Left ventricle myocardium inferior (tissue), 1 donor: ENCODE data around the gene MED12L. TPM values are rescaled to one million over a fixed set of nuclear protein-coding genes. Genes with fewer than 3 reads are reported as not detected.

Source experiments
- DNase-seq: peaks from one replicate; pipeline ENCODE4 v3.0.0-alpha.2; 2020
- H3K27ac ChIP-seq: fragments of 200-600 bp; replicated peaks from 2 replicates; pipeline ENCODE4 v1.8.0; 2021
- H3K27me3 ChIP-seq: fragments of 200-600 bp; 2 replicates; pipeline ENCODE4 v1.8.0; 2021; ENCODE audit warnings: low read depth
- H3K36me3 ChIP-seq: fragments of 200-600 bp; 2 replicates; pipeline ENCODE4 v1.8.0; 2021
- H3K4me1 ChIP-seq: fragments of 200-600 bp; 2 replicates; pipeline ENCODE4 v1.8.0; 2021
- H3K4me3 ChIP-seq: fragments of 200-600 bp; 2 replicates; pipeline ENCODE4 v1.8.0; 2021; ENCODE audit warnings: mild to moderate bottlenecking, moderate library complexity
- H3K9me3 ChIP-seq: fragments of 200-600 bp; replicated peaks from 2 replicates; pipeline ENCODE4 v1.8.0; 2021
- intact Hi-C: fragments of 100-400 bp; cut with micrococcal nuclease; formaldehyde crosslinking; loops from one replicate; pipeline ENCODE4 v1.11.0; 2022
- total RNA-seq: library from RNA; stranded (reverse); fragmentation: NEBNext Ultra II Directional; extraction: Animal tissue kit (Norgen Biotek cat#: 25700); gene quantifications from one replicate; pipeline ENCODE4 v1.2.1, GENCODE V29; 2021
- TF ChIP-seq, protein P1 (sequence below): fragments of 200-600 bp; IDR thresholded peaks from 2 replicates; pipeline ENCODE4 v1.8.0; 2021; ENCODE audit warnings: antibody characterized with exemption, mild to moderate bottlenecking, borderline replicate concordance
- donor health status: DM: no; HTN: yes; CAD: no; lungs with severe emphysema.

The MED12L gene
- total RNA-seq, 1 donor from 2014 or later = 0.82 TPM

DNA sequence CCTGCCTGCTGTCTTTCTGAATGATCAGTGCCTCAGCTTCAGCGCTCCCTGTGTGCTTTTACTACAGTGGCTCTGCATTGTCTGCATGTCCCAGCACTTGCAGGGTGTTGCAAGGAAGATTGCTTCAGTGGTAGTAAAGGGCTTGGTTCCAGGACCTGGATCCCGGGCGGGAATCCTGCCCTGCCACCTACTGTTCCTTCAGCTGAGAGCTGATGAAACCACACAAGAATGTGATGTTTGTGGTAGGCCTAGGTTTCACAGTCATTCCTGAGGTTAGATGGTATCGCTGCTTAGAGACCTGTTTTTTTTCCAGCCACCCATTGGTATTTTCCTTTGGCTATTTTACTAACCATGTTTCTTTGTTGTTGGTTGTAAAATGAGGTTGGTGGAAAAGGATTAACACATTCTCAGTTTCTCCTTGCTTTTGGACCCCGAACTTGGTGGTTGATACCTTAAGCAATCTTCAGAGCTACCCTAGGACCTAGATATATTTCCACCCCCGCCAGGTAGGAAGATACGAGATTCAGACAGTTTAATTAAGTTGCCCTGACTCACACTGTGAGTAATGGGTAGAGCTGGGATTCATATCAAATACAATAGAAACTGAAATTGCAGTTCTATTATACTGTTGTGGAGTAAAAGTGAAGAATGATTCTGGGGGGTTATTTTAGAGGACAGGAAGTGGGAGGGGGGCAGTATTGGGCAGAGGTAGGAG lies 219.8 kb downstream of the MED12L start:
- Histone ChIP-seq H3K4me3 (no peak overlapping the region), H3K36me3 (no peaks in the 10 kb centered on the region), H3K4me1 (no peaks in the 10 kb centered on the region), H3K27me3 (peaks cover 10% of the 10 kb centered on the region), H3K27ac (no peak overlapping the region), H3K9me3 (no peaks in the 10 kb centered on the region)
- intact Hi-C loops = no loop called here
- TF ChIP-seq, protein P1, sequence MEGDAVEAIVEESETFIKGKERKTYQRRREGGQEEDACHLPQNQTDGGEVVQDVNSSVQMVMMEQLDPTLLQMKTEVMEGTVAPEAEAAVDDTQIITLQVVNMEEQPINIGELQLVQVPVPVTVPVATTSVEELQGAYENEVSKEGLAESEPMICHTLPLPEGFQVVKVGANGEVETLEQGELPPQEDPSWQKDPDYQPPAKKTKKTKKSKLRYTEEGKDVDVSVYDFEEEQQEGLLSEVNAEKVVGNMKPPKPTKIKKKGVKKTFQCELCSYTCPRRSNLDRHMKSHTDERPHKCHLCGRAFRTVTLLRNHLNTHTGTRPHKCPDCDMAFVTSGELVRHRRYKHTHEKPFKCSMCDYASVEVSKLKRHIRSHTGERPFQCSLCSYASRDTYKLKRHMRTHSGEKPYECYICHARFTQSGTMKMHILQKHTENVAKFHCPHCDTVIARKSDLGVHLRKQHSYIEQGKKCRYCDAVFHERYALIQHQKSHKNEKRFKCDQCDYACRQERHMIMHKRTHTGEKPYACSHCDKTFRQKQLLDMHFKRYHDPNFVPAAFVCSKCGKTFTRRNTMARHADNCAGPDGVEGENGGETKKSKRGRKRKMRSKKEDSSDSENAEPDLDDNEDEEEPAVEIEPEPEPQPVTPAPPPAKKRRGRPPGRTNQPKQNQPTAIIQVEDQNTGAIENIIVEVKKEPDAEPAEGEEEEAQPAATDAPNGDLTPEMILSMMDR = no peak
- no peak for DNase-seq

DNA sequence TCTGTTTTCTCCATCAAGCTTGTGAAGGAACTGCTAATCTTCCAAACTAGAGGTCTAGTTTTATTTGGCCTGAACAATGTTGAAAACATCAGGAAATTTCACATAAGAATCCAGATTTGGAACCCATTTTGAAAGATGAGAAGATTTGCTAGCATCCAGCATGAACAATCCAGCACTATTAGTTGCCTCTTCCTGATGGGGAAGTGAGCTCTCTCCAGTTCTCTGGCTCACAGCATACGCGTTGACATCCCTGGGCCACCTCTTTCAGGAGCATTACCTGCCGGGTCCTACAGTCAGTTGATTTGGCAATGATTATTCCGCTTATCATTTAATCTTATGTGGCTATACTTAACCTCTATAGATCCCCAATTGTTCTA lies 220.3 kb downstream of the MED12L start:
- intact Hi-C loops = no loop called here
- H3K36me3 ChIP-seq = no peaks in the 10 kb centered on the region
- DNase-seq = no peak
- TF ChIP-seq, protein P1 = no peak
- no peaks in the 10 kb centered on the region for H3K9me3 ChIP-seq
- no peak overlapping the region for H3K4me3 ChIP-seq
- no peak overlapping the region for H3K27ac ChIP-seq
- peaks cover 5% of the 10 kb centered on the region for H3K27me3 ChIP-seq
- no peaks in the 10 kb centered on the region for H3K4me1 ChIP-seq

DNA sequence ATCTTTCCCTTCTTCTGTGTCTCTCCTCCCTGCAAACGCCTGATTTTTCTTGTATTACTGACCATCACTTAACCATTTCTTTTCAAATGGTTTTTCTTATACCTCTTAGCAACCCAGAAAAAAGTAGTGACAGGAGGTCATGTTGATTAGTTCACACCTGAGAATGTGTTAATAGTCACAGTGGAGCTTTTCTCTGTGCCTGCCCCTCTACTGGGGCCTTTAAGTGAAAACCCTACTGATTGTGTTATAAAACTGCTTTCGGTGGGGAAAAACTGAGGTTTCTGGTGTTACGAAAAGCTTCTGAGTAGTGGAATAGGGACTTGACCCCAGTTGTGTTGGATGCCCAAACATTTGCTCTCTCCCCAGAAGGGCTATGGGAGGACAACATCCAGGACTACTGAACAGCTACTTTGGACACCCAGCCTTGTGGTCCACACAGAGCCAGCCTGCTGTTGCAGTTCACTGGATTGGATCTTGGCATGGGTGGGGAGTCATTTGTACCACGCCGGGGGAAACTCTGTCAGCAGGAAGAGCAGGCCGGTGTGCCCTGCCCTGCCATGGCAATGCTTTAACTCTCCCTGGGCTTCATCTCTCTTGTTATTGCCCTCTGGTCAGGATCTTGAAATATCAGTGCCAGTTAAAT lies 220.8 kb downstream of the MED12L start:
- intact Hi-C loops = no loop called here
- no peak for DNase-seq

DNA sequence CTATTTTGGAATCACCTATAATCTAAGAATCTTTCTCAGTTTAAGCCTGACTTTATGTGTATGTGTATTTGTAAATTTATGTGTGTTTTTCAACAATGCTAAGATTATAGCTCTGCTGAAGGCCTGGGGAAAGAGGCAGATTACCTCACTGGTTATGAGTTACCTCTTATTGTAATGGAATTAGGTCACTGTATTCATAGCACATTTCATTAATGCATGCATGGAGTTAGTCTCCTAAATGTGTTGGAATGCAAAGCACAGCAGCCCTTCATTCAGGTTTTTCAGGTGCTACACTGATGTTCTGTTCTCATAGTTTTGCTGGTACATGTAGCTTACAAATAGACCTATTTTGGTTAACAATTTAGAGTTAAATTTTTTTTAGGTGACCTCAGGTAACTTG lies 221.7 kb downstream of the MED12L start:
- H3K9me3 ChIP-seq = no peaks in the 10 kb centered on the region
- H3K27me3 ChIP-seq = peaks cover 4% of the 10 kb centered on the region
- no peak for DNase-seq
- intact Hi-C loops = no loop called here
- no peak overlapping the region for H3K4me3 ChIP-seq
- no peaks in the 10 kb centered on the region for H3K36me3 ChIP-seq
- TF ChIP-seq, protein P1 = no peak
- H3K4me1 ChIP-seq = no peaks in the 10 kb centered on the region
- no peak overlapping the region for H3K27ac ChIP-seq

More for the DNA sequence above, 220.8 kb downstream of the MED12L start:
- Histone ChIP-seq H3K27ac (no peak overlapping the region), H3K9me3 (no peaks in the 10 kb centered on the region), H3K27me3 (peaks cover 4% of the 10 kb centered on the region), H3K36me3 (no peaks in the 10 kb centered on the region), H3K4me3 (no peak overlapping the region), H3K4me1 (no peaks in the 10 kb centered on the region)
- TF ChIP-seq, protein P1 = no peak

DNA sequence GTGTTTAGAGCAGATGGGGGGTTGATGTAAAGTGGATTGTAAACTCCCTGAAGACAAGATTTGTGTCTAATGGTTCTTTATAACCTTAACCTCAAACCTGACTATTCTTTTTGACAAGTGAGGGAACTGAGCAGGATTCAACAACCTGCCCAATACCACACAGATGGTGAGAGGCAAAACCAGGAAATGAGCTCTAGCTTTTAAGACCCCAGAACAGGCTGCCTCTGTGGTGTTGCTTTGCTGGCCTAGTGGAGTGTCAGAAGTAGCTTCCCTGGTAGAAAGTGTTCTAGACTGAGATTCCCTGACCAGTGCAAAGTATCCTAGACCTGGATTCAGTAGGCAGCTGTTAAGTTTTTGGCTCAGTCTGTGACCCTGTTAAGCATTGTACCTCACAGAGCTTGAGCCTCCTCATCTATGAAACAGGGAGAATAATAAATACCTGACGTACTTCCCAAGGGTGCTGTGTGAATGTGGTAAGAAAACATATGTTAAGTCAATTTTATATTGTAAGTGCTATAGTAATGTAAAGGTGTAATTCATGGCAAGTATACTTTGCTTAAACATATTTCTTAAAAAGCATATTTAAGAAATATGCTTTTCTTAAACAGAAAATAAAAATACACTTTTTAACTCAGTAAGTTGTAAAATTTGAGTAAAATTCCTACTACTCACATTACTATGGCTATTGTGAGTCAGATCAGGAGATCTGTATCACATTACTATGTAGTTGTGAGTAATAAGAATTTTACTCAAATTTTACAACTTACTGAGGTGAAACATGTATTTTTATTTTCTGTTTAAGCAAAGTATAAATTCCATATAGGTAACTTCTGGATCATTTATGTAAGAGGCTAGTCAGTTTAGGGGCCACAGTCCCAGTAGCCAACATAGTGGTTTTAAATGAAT lies 222.4 kb downstream of the MED12L start:
- peaks cover 4% of the 10 kb centered on the region for H3K27me3 ChIP-seq
- intact Hi-C loops = no loop called here
- no peak overlapping the region for H3K27ac ChIP-seq
- H3K4me3 ChIP-seq = no peak overlapping the region
- no peaks in the 10 kb centered on the region for H3K36me3 ChIP-seq
- no peaks in the 10 kb centered on the region for H3K4me1 ChIP-seq
- DNase-seq = no peak
- no peaks in the 10 kb centered on the region for H3K9me3 ChIP-seq
- TF ChIP-seq, protein P1 = no peak
